Keratinocyte (primary cell): ENCODE measurements around the gene LRRC37B. TPM values are rescaled to one million over a fixed set of nuclear protein-coding genes. Genes with fewer than 3 reads are reported as not detected.
"Not testable (repeated sequence)": the region's sequence is repeated elsewhere in the genome, so short reads cannot be mapped to it uniquely, and the experiment has no call there.

Experiments
- DNase-seq: peaks from one replicate; pipeline ENCODE4 v3.0.0-alpha.2; 2011; ENCODE audit warnings: low read depth, missing footprints, low spot score
- FAIRE-seq: peaks from 2 replicates; lab custom pipeline; 2011; peaks lifted over from hg19 to GRCh38; lab: Jason Lieb, UNC
- H2AFZ ChIP-seq: 2 replicates; pipeline ENCODE4 v1.6.0; 2012; ENCODE audit warnings: low read length, control low read depth, inconsistent platforms; ENCODE audit not compliant: control insufficient read depth
- H3K27ac ChIP-seq: 2 replicates; pipeline ENCODE4 v1.5.1; 2011; ENCODE audit warnings: low read length; ENCODE audit not compliant: control insufficient read depth, insufficient read depth
- H3K27me3 ChIP-seq: 3 replicates; pipeline ENCODE4 v1.6.0; 2011; ENCODE audit warnings: low read length; ENCODE audit not compliant: control insufficient read depth, insufficient read depth; ENCODE audit errors: extremely low read depth
- H3K36me3 ChIP-seq, 2 experiments: 2 replicates in 1 of 2; 3 replicates in 1 of 2; pipeline ENCODE4 v1.5.1; 2011; ENCODE audit warnings: low read length in 2 of 2, mild to moderate bottlenecking in 1 of 2; ENCODE audit not compliant: control insufficient read depth in 2 of 2, insufficient read depth in 2 of 2; ENCODE audit errors: extremely low read depth in 1 of 2
- H3K4me1 ChIP-seq: 3 replicates; pipeline ENCODE4 v1.5.1; 2011; ENCODE audit warnings: low read length; ENCODE audit not compliant: control insufficient read depth, insufficient read depth; ENCODE audit errors: extremely low read depth
- H3K4me2 ChIP-seq: 3 replicates; pipeline ENCODE4 v1.6.0; 2011; ENCODE audit warnings: low read depth, low read length; ENCODE audit not compliant: control insufficient read depth, insufficient read depth; ENCODE audit errors: extremely low read depth
- H3K4me3 ChIP-seq, 3 experiments: fragments of 200-600 bp in 1 of 3; sonication (generic) in 1 of 3; 2 replicates in 2 of 3; 3 replicates in 1 of 3; pipeline ENCODE4 v1.5.1; 2011 to 2016; ENCODE audit warnings: low read length in 3 of 3, mild to moderate bottlenecking in 3 of 3, control low read depth in 2 of 3, inconsistent platforms in 1 of 3, low read depth in 1 of 3, mixed read lengths in 1 of 3, mixed run types in 1 of 3, moderate library complexity in 1 of 3; ENCODE audit not compliant: control insufficient read depth in 2 of 3, insufficient read depth in 2 of 3; ENCODE audit errors: extremely low read depth in 1 of 3
- H3K79me2 ChIP-seq: 2 replicates; pipeline ENCODE4 v1.6.0; 2012; ENCODE audit warnings: low read length; ENCODE audit not compliant: control insufficient read depth, insufficient read depth
- H3K9ac ChIP-seq: 3 replicates; pipeline ENCODE4 v1.6.0; 2011; ENCODE audit warnings: low read length; ENCODE audit not compliant: control insufficient read depth, insufficient read depth; ENCODE audit errors: extremely low read depth
- H3K9me1 ChIP-seq: 3 replicates; pipeline ENCODE4 v1.6.0; 2011; ENCODE audit warnings: low read length; ENCODE audit not compliant: control insufficient read depth, insufficient read depth; ENCODE audit errors: extremely low read depth
- H3K9me3 ChIP-seq: 2 replicates; pipeline ENCODE4 v1.5.1; 2012; ENCODE audit warnings: low read depth, low read length; ENCODE audit not compliant: control insufficient read depth
- H4K20me1 ChIP-seq: 3 replicates; pipeline ENCODE4 v1.6.0; 2011; ENCODE audit warnings: low read length; ENCODE audit not compliant: control insufficient read depth, insufficient read depth; ENCODE audit errors: extremely low read depth
- EZH2 ChIP-seq: IDR thresholded peaks from one replicate; pipeline ENCODE4 v1.6.1; 2012; ENCODE audit warnings: inconsistent platforms, mild to moderate bottlenecking, low read length, moderate library complexity
- dilution Hi-C: fragments of 300-500 bp; cut with MboI; formaldehyde crosslinking; loops from one replicate; pipeline ENCODE4 v1.7.0; 2020; ENCODE audit warnings: low sequenced_read_pairs; ENCODE audit not compliant: extremely low pct_ligation_motif_present
- polyA plus RNA-seq, 5 experiments: library from polyadenylated mRNA; depleted of rRNA in 3 of 5; stranded (reverse) in 3 of 5; stranded (forward) in 1 of 5; unstranded in 1 of 5; fragments of >200 nt; gene quantifications; 1 replicate in 1 of 5; 2 replicates in 3 of 5; 3 replicates in 1 of 5; pipeline versions ENCODE4 v1.2.1 to v1.2.3, GENCODE V29; 2011 to 2012; ENCODE audit warnings: missing spikeins in 2 of 5, low read depth in 1 of 5, low replicate concordance in 1 of 5
- TF ChIP-seq, protein P1 (sequence below), 3 experiments: IDR thresholded peaks in 1 of 3; conservative IDR thresholded peaks in 1 of 3; optimal IDR thresholded peaks in 1 of 3; 2 replicates in 2 of 3; 3 replicates in 1 of 3; pipeline versions ENCODE3 to v1.5.1; 2011; ENCODE audit warnings: low read length in 3 of 3, mild to moderate bottlenecking in 3 of 3, moderate library complexity in 2 of 3, control low read depth in 1 of 3, inconsistent platforms in 1 of 3; ENCODE audit not compliant: insufficient read depth in 2 of 3; ENCODE audit errors: extremely low read depth in 1 of 3

The LRRC37B gene
- polyA plus RNA-seq, 1 donor (not counting 4 experiments of a cell fraction or from before 2014, with no cell fraction given) = 9.9 TPM

DNA sequence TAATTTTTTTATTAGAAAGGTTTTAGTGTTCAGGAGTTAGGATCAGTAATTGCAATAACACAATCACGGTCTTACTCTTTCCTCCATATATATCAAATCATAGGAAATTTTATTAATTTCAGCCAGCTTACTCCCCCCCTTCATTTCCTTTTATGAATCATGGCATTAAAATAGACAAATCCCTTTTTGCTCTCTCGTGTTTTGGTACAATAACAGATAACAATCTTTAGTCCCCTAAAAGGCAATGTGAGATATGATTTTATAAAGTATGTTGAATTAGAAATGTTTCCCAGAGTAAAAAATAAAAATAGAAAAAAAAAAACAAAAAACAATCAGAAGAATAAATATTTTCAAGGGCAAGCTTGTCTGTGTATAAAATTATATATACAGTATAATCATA is 92.5 kb downstream of the LRRC37B start:
- DNase-seq (no peak), FAIRE-seq (no peak)
- TF ChIP-seq EZH2 = no peak
- TF ChIP-seq, protein P1, sequence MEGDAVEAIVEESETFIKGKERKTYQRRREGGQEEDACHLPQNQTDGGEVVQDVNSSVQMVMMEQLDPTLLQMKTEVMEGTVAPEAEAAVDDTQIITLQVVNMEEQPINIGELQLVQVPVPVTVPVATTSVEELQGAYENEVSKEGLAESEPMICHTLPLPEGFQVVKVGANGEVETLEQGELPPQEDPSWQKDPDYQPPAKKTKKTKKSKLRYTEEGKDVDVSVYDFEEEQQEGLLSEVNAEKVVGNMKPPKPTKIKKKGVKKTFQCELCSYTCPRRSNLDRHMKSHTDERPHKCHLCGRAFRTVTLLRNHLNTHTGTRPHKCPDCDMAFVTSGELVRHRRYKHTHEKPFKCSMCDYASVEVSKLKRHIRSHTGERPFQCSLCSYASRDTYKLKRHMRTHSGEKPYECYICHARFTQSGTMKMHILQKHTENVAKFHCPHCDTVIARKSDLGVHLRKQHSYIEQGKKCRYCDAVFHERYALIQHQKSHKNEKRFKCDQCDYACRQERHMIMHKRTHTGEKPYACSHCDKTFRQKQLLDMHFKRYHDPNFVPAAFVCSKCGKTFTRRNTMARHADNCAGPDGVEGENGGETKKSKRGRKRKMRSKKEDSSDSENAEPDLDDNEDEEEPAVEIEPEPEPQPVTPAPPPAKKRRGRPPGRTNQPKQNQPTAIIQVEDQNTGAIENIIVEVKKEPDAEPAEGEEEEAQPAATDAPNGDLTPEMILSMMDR (optimal IDR thresholded peaks at IDR 0.05 in 1 of 3, IDR thresholded peaks at IDR 0.05 in 1 of 3, conservative IDR thresholded peaks at IDR 0.05 in 1 of 3; ENCODE audit: extremely low read depth in 1 of 3, insufficient read depth in 2 of 3, low read length in 3 of 3) = no peak
- Histone ChIP-seq H3K79me2 (no peaks in the 10 kb centered on the region), H2AFZ (no peak overlapping the region), H3K9me1 (no peaks in the 10 kb centered on the region), H3K4me1 (no peaks in the 10 kb centered on the region), H3K9ac (no peak overlapping the region), H4K20me1 (no peaks in the 10 kb centered on the region), H3K27ac (no peak overlapping the region), H3K4me2 (no peak overlapping the region), H3K4me3 (no peak overlapping the region), H3K9me3 (no peaks in the 10 kb centered on the region), H3K27me3 (no peaks in the 10 kb centered on the region), H3K36me3 (no peaks in the 10 kb centered on the region)
- dilution Hi-C loops = no loop called here

DNA sequence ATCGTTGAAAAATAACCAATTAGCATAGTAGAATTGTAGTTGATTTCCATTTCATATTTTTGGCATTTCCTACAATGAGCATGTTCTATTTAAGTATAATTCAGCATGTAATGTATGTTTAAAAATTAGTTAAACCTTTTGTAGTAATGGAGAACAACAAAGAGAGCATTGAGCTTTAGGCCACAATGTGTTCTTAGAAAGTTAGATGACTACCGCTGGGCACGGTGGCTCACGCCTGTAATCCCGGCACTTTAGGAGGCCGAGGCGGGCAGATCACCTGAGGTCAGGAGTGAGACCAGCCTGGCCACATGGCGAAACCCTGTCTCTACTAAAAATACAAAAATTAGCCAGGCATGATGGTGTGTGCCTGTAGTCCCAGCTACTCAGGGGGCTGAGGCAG is 93.1 kb downstream of the LRRC37B start:
- H3K9ac ChIP-seq, H3K27ac ChIP-seq, FAIRE-seq, dilution Hi-C loops, H3K36me3 ChIP-seq, H3K9me3 ChIP-seq, H4K20me1 ChIP-seq, H3K9me1 ChIP-seq, DNase-seq, H3K4me3 ChIP-seq, H3K4me1 ChIP-seq, H2AFZ ChIP-seq, H3K4me2 ChIP-seq, H3K79me2 ChIP-seq, H3K27me3 ChIP-seq: not testable (repeated sequence)

DNA sequence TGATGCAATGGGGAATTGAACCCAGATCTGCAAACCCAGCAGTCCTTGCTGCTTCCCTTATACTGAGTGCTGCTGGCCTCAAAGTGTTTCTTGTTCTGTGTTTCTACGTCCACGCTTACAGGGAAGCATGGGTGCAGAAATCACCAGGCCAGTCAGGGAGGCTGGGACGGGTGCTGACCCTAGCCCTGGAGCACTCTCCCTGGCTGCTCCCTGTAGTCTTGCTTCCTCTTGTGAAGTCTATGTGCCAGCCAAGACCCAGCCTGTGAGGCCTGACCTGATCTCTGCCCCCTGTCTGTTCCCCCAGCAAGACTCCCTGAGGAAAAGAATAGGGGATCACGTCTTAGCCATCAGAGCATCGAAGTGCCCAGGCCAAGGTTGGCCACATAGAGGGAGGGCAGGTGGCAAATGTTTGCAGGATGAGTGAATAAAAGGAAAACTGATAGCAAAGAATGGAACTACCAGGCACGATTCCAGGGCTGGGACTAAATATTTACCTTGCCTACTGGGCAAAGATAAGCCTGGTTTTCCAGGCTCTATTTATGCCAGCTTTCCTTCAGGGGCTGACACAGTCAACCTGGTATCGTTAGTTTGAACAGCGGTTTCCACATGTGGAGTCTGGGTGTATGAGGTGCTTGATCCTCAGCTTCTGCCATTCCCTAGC is 93.9 kb downstream of the LRRC37B start:
- Histone ChIP-seq H3K9ac (no peak overlapping the region), H2AFZ (no peak overlapping the region), H3K36me3 (no peaks in the 10 kb centered on the region), H3K4me2 (no peak overlapping the region), H4K20me1 (no peaks in the 10 kb centered on the region), H3K9me1 (no peaks in the 10 kb centered on the region), H3K27ac (no peak overlapping the region), H3K27me3 (no peaks in the 10 kb centered on the region), H3K9me3 (no peaks in the 10 kb centered on the region), H3K4me3 (no peak overlapping the region), H3K79me2 (no peaks in the 10 kb centered on the region), H3K4me1 (no peaks in the 10 kb centered on the region)
- FAIRE-seq (no peak), DNase-seq (no peak)
- TF ChIP-seq EZH2 = no peak
- TF ChIP-seq, protein P1 (optimal IDR thresholded peaks at IDR 0.05 in 1 of 3, IDR thresholded peaks at IDR 0.05 in 1 of 3, conservative IDR thresholded peaks at IDR 0.05 in 1 of 3; ENCODE audit: extremely low read depth in 1 of 3, insufficient read depth in 2 of 3, low read length in 3 of 3) = no peak
- dilution Hi-C loops = no loop called here
